HepG2 (cell line): Measurements from ENCODE around the gene MBD5. TPM values are rescaled to one million over a fixed set of nuclear protein-coding genes. Genes with fewer than 3 reads are reported as not detected.
A peak's percentile ranks its signal among the peaks of the same experiment; 100 is the strongest.

Experiments used
- EP300 ChIP-seq, 3 experiments: sonication (generic) in 1 of 3; formaldehyde crosslinking in 1 of 3; IDR thresholded peaks; 2 replicates each; pipeline versions ENCODE4 v1.5.1 to v1.6.1; 2011 to 2020; ENCODE audit warnings: low read depth in 2 of 3, low read length in 2 of 3, borderline replicate concordance in 1 of 3, improper control_type of control experiment in 1 of 3, mild to moderate bottlenecking in 1 of 3, missing genetic modification reagents in 1 of 3, moderate library complexity in 1 of 3
- NCOA2 ChIP-seq: sonication (generic); formaldehyde crosslinking; IDR thresholded peaks from 2 replicates; pipeline ENCODE4 v1.8.0; 2022; ENCODE audit warnings: inconsistent platforms
- NFIB ChIP-seq: sonication (generic); formaldehyde crosslinking; IDR thresholded peaks from 2 replicates; pipeline ENCODE4 v1.9.0; 2021; ENCODE audit warnings: missing genetic modification reagents, mild to moderate bottlenecking, borderline replicate concordance
- NFIC ChIP-seq: IDR thresholded peaks from 2 replicates; pipeline ENCODE4 v1.6.1; 2012; ENCODE audit warnings: mild to moderate bottlenecking, low read length, inconsistent platforms
- PCBP1 ChIP-seq: fragments of 200-400 bp; formaldehyde crosslinking; IDR thresholded peaks from 2 replicates; pipeline ENCODE4 v1.6.1; 2017; ENCODE audit warnings: mild to moderate bottlenecking, low read depth, low read length, borderline replicate concordance
- TEF ChIP-seq: sonication (generic); formaldehyde crosslinking; IDR thresholded peaks from 2 replicates; pipeline ENCODE4 v1.5.0; 2020; ENCODE audit warnings: missing genetic modification reagents
- TFDP2 ChIP-seq: sonication (generic); formaldehyde crosslinking; IDR thresholded peaks from 2 replicates; pipeline ENCODE4 v1.4.0; 2020; ENCODE audit warnings: missing genetic modification reagents
- THAP11 ChIP-seq: IDR thresholded peaks from 2 replicates; pipeline ENCODE4 v1.6.1; 2016; ENCODE audit warnings: missing biosample characterization, missing genetic modification reagents
- ZFX ChIP-seq: sonication (generic); formaldehyde crosslinking; IDR thresholded peaks from 2 replicates; pipeline ENCODE4 v1.4.0; 2020; ENCODE audit warnings: mild to moderate bottlenecking, low read depth, missing genetic modification reagents, moderate library complexity
- ZNF235 ChIP-seq: sonication (generic); formaldehyde crosslinking; IDR thresholded peaks from 2 replicates; pipeline ENCODE4 v1.8.1; 2023; ENCODE audit warnings: mild to moderate bottlenecking, missing genetic modification reagents, borderline replicate concordance
- ZNF253 ChIP-seq: sonication (generic); formaldehyde crosslinking; IDR thresholded peaks from 2 replicates; pipeline ENCODE4 v1.8.0; 2022; ENCODE audit warnings: mild to moderate bottlenecking, missing genetic modification reagents, borderline replicate concordance
- ZNF256 ChIP-seq: sonication (generic); formaldehyde crosslinking; conservative IDR thresholded peaks from 2 replicates; pipeline ENCODE4 v1.4.0; 2020; ENCODE audit warnings: missing genetic modification reagents
- ZNF343 ChIP-seq: sonication (generic); formaldehyde crosslinking; IDR thresholded peaks from 2 replicates; pipeline ENCODE4 v1.4.0; 2020; ENCODE audit warnings: mild to moderate bottlenecking, missing genetic modification reagents
- ZNF569 ChIP-seq: sonication (generic); formaldehyde crosslinking; IDR thresholded peaks from 2 replicates; pipeline ENCODE4 v1.5.0; 2020; ENCODE audit warnings: mild to moderate bottlenecking, missing genetic modification reagents, moderate library complexity, borderline replicate concordance
- ZNF776 ChIP-seq: sonication (generic); formaldehyde crosslinking; IDR thresholded peaks from 2 replicates; pipeline ENCODE4 v1.4.0; 2020; ENCODE audit warnings: mild to moderate bottlenecking, missing genetic modification reagents
- ZUFSP ChIP-seq: sonication (generic); formaldehyde crosslinking; IDR thresholded peaks from 2 replicates; pipeline ENCODE4 v1.9.0; 2021; ENCODE audit warnings: missing genetic modification reagents, mild to moderate bottlenecking, borderline replicate concordance
- polyA plus RNA-seq, 8 experiments: library from polyadenylated mRNA; depleted of rRNA in 3 of 8; stranded (reverse) in 7 of 8; unstranded in 1 of 8; fragments of >200 nt; fragmentation: Illumina TruSeq in 4 of 8; extraction: Trizol in 4 of 8; gene quantifications; 2 replicates each; pipeline versions ENCODE4 v1.2.1 to v1.2.3, GENCODE V29; 2011 to 2016; ENCODE audit warnings: low read depth in 4 of 8, missing spikeins in 1 of 8, mixed read lengths in 1 of 8; ENCODE audit not compliant: insufficient read depth in 1 of 8
- total RNA-seq, 5 experiments: library from RNA; depleted of rRNA; stranded (reverse); fragments of >200 nt; fragmentation: Illumina TruSeq; extraction: Trizol; gene quantifications; 2 replicates each; pipeline ENCODE4 v1.2.3, GENCODE V29; 2016; ENCODE audit warnings: low read depth in 1 of 5
- TF ChIP-seq, protein P1 (sequence below): IDR thresholded peaks from 2 replicates; pipeline ENCODE4 v1.6.1; 2016
- TF ChIP-seq, protein P2 (sequence below), 2 experiments: IDR thresholded peaks; 2 replicates each; pipeline ENCODE4 v1.6.1; 2011 to 2012; ENCODE audit warnings: low read length in 2 of 2, borderline replicate concordance in 1 of 2, low read depth in 1 of 2, mild to moderate bottlenecking in 1 of 2, moderate library complexity in 1 of 2

The MBD5 gene
- total and polyA plus RNA-seq, 2 of the 13 experiments (the other 11 are each of a cell fraction or from before 2014, with no cell fraction given) = 13.5 to 26.4 TPM

DNA sequence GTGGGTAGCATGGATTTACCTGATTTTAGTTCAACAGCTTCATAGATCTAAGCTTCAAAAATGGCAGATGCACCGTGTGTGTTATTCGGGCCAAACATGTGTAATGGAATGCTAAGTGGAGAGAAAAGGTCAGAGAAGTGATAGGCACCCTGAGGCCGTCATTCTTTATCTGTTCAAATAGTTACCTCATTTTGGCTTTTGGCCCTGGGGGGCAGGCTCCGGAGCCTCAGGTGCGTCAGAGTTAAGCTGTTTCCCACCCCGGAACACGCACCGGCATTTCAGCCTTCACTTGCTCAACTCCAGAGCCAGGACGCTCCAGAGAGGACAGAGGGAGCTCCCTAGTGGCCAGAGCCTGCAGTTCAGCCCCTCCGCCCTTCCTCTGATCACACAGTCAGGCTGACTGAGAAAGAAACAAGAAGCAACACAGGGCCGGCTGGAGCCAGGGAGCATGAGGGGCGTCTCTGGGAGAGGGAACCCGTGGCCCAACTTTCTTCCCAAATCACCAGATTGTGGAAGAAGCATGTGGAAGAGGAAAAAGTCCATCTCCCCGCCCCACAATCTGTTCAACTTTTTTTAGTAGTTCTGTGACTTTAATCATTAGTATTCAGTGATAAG is 488.5 kb downstream of the MBD5 start (continued):
- TF ChIP-seq ZUFSP (CRISPR knock-in tag) (no peak), ZNF253 (CRISPR knock-in tag) (no peak), TFDP2 (peak; percentile 69), EP300 (IDR thresholded peaks at IDR 0.05; ENCODE audit: low read depth in 2 of 2, low read length in 2 of 2) (peak; percentile 50 to 62; a peak in 2 of 4 replicates), EP300 (CRISPR knock-in tag; IDR thresholded peaks at IDR 0.05; ENCODE audit: borderline replicate concordance) (no peak; the same call in 1 of the 2 replicates), ZNF256 (CRISPR knock-in tag) (peak; percentile 64; the same call in 1 of the 2 replicates), TEF (CRISPR knock-in tag) (0 out of 2 replicates have a peak, but pooled peaks have one; percentile 38), NCOA2 (CRISPR knock-in tag) (no peak; the same call in 1 of the 2 replicates), PCBP1 (no peak), ZNF343 (CRISPR knock-in tag) (peak; percentile 83), ZNF569 (CRISPR knock-in tag) (no peak), NFIB (CRISPR knock-in tag) (no peak), THAP11 (peak; percentile 64), ZFX (CRISPR knock-in tag) (peak; percentile 61; the same call in 1 of the 2 replicates), ZNF235 (no peak), NFIC (0 out of 2 replicates have a peak, but pooled peaks have one; percentile 17), ZNF776 (no peak)
- TF ChIP-seq, protein P1, sequence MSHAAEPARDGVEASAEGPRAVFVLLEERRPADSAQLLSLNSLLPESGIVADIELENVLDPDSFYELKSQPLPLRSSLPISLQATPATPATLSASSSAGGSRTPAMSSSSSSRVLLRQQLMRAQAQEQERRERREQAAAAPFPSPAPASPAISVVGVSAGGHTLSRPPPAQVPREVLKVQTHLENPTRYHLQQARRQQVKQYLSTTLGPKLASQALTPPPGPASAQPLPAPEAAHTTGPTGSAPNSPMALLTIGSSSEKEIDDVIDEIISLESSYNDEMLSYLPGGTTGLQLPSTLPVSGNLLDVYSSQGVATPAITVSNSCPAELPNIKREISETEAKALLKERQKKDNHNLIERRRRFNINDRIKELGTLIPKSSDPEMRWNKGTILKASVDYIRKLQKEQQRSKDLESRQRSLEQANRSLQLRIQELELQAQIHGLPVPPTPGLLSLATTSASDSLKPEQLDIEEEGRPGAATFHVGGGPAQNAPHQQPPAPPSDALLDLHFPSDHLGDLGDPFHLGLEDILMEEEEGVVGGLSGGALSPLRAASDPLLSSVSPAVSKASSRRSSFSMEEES = peak; percentile 62
- TF ChIP-seq, protein P2, sequence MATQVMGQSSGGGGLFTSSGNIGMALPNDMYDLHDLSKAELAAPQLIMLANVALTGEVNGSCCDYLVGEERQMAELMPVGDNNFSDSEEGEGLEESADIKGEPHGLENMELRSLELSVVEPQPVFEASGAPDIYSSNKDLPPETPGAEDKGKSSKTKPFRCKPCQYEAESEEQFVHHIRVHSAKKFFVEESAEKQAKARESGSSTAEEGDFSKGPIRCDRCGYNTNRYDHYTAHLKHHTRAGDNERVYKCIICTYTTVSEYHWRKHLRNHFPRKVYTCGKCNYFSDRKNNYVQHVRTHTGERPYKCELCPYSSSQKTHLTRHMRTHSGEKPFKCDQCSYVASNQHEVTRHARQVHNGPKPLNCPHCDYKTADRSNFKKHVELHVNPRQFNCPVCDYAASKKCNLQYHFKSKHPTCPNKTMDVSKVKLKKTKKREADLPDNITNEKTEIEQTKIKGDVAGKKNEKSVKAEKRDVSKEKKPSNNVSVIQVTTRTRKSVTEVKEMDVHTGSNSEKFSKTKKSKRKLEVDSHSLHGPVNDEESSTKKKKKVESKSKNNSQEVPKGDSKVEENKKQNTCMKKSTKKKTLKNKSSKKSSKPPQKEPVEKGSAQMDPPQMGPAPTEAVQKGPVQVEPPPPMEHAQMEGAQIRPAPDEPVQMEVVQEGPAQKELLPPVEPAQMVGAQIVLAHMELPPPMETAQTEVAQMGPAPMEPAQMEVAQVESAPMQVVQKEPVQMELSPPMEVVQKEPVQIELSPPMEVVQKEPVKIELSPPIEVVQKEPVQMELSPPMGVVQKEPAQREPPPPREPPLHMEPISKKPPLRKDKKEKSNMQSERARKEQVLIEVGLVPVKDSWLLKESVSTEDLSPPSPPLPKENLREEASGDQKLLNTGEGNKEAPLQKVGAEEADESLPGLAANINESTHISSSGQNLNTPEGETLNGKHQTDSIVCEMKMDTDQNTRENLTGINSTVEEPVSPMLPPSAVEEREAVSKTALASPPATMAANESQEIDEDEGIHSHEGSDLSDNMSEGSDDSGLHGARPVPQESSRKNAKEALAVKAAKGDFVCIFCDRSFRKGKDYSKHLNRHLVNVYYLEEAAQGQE (IDR thresholded peaks at IDR 0.05; ENCODE audit: borderline replicate concordance in 1 of 2, low read depth in 1 of 2, low read length in 2 of 2) = no peak
